ENCODE data around the gene AKAP6. TPM values are rescaled to one million over a fixed set of nuclear protein-coding genes. Genes with fewer than 3 reads are reported as not detected.
"Not testable (repeated sequence)": the region's sequence is repeated elsewhere in the genome, so short reads cannot be mapped to it uniquely, and the experiment has no call there.

The AKAP6 gene
- total RNA-seq, 2 experiments from 2014 or later, result 0.83 to 1.7 TPM

DNA sequence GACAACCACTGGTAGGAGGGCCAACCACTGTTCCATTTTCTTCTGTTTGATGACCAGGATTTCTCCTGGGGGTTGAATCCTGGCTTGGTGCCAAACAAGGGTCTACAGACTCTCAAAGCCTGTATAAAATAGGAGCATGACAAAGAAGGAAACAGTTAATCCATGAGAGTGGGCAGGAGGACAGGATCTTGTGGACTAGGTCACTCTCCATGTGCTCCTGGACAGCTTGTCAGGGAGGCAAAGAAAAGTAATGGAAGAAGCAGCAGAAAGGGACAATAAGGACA lies 243.7 kb downstream of the AKAP6 start:
- ATAC-seq, result no peak
- Mint-ChIP-seq H3K4me3 (no peak overlapping the region), H3K27me3 (ENCODE audit: low read depth) (peaks cover 15% of the 10 kb centered on the region), H3K9me3 (ENCODE audit: insufficient read depth) (no peaks in the 10 kb centered on the region), H3K36me3 (ENCODE audit: low read depth) (no peaks in the 10 kb centered on the region), H3K27ac (no peak overlapping the region), H3K4me1 (ENCODE audit: low read depth) (no peaks in the 10 kb centered on the region)
- ChIA-PET CTCF (no interaction called here), POLR2A (no interaction called here)
- no peak for DNase-seq

- Mint-ChIP-seq H3K4me1 (ENCODE audit: low read depth) (no peaks in the 10 kb centered on the region), H3K27me3 (ENCODE audit: low read depth) (peaks cover 12% of the 10 kb centered on the region), H3K27ac (no peak overlapping the region), H3K36me3 (ENCODE audit: low read depth) (no peaks in the 10 kb centered on the region), H3K4me3 (no peak overlapping the region), H3K9me3 (ENCODE audit: insufficient read depth) (no peaks in the 10 kb centered on the region)
- ATAC-seq, result no peak
- ChIA-PET CTCF (interaction anchor here (2.0 kb wide), 1 partner anchor 10 kb away, joined by 7 read pairs; no protein-coding TSS in a partner anchor), POLR2A (interaction anchor here (0.6 kb wide), 1 partner anchor 1678 kb away, joined by 3 read pairs; no protein-coding TSS in a partner anchor)
- no peak for DNase-seq
These were observed 245.2 kb downstream of the AKAP6 start for GRCh38 chr14:32574269-32574668.

DNA sequence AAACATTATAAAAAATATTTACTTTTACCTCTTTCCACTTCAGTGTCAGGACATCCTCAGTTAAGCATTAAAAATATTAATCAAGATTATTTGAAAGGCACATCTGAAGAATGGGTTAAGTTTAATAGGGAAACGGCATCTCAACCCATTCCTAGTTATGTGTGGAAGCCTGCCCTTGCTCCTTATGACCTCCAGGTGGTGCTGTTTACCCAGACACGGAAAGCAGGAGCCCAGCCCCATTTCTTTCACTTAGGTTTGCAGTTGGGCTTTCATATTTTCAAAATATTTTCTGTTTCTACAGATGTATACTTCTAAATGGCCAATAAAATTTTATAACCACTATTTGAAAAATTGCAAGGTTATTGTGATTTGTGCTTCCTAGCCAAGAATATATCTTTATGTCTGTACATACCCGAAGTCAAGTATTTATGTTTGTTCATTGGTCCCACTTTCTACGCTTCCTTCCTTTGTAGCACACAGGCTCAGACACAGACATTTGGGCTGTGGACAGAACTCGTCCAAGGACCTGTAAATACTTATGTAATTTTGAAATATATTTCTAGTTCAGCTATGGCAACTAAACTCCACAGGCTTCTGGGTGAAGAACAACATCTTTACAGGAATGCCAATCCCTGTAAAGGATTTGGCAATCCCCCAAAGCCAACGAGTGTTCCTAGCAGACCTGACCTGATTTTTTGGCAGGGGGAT lies 247.1 kb downstream of the AKAP6 start:
- Mint-ChIP-seq H3K27ac (no peak overlapping the region), H3K4me3 (no peak overlapping the region), H3K9me3 (ENCODE audit: insufficient read depth) (no peaks in the 10 kb centered on the region), H3K4me1 (ENCODE audit: low read depth) (no peaks in the 10 kb centered on the region), H3K36me3 (ENCODE audit: low read depth) (no peaks in the 10 kb centered on the region), H3K27me3 (ENCODE audit: low read depth) (peaks cover 12% of the 10 kb centered on the region)
- ATAC-seq (peak; percentile 74), DNase-seq (peak; percentile 55)
- CTCF ChIA-PET, result interaction anchor here (0.7 to 2.1 kb wide), 7 partner anchors 9 to 1216 kb away, joined by 3 to 14 read pairs (median 4); no protein-coding TSS in a partner anchor
- POLR2A ChIA-PET, result no interaction called here

GRCh38 chr14:32576977-32577376 lies 247.9 kb downstream of the AKAP6 start:
- Mint-ChIP-seq H3K9me3 (ENCODE audit: insufficient read depth) (no peaks in the 10 kb centered on the region), H3K27me3 (ENCODE audit: low read depth) (peaks cover 12% of the 10 kb centered on the region), H3K36me3 (ENCODE audit: low read depth) (no peaks in the 10 kb centered on the region), H3K4me3 (no peak overlapping the region), H3K4me1 (ENCODE audit: low read depth) (no peaks in the 10 kb centered on the region), H3K27ac (no peak overlapping the region)
- DNase-seq (no peak), ATAC-seq (no peak)
- ChIA-PET POLR2A (no interaction called here), CTCF (interaction anchor here (1.1 to 2.1 kb wide), 2 partner anchors 1215 to 1724 kb away, joined by 3 to 14 read pairs; no protein-coding TSS in a partner anchor)

GRCh38 chr14:32578181-32578580 lies 249.1 kb downstream of the AKAP6 start:
- no peak overlapping the region for H3K4me3 Mint-ChIP-seq
- no peaks in the 10 kb centered on the region for H3K4me1 Mint-ChIP-seq (ENCODE audit: low read depth)
- H3K36me3 Mint-ChIP-seq (ENCODE audit: low read depth), result no peaks in the 10 kb centered on the region
- DNase-seq (no peak), ATAC-seq (no peak)
- no peak overlapping the region for H3K27ac Mint-ChIP-seq
- H3K27me3 Mint-ChIP-seq (ENCODE audit: low read depth), result peaks cover 12% of the 10 kb centered on the region
- CTCF ChIA-PET, result interaction anchor here (1.1 kb wide), 1 partner anchor 1723 kb away, joined by 3 read pairs; no protein-coding TSS in a partner anchor
- POLR2A ChIA-PET, result no interaction called here
- no peaks in the 10 kb centered on the region for H3K9me3 Mint-ChIP-seq (ENCODE audit: insufficient read depth)

DNA sequence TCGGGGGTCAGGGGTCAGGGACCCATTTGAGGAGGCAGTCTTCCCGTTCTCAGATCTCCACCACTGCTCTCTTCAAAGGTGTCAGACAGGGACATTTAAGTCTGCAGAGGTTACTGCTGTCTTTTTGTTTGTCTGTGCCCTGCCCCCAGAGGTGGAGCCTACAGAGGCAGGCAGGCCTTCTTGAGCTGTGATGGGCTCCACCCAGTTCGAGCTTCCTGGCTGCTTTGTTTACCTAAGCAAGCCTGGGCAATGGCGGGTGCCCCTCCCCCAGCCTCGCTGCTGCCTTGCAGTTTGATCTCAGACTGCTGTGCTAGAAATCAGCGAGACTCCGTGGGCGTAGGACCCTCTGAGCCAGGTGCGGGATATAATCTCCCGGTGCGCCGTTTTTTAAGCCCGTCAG lies 254.3 kb downstream of the AKAP6 start:
- H3K9me3 Mint-ChIP-seq (ENCODE audit: insufficient read depth); ATAC-seq; CTCF ChIA-PET; H3K36me3 Mint-ChIP-seq (ENCODE audit: low read depth); H3K27ac Mint-ChIP-seq; H3K4me1 Mint-ChIP-seq (ENCODE audit: low read depth); DNase-seq; H3K4me3 Mint-ChIP-seq; POLR2A ChIA-PET; H3K27me3 Mint-ChIP-seq (ENCODE audit: low read depth): not testable (repeated sequence)

DNA sequence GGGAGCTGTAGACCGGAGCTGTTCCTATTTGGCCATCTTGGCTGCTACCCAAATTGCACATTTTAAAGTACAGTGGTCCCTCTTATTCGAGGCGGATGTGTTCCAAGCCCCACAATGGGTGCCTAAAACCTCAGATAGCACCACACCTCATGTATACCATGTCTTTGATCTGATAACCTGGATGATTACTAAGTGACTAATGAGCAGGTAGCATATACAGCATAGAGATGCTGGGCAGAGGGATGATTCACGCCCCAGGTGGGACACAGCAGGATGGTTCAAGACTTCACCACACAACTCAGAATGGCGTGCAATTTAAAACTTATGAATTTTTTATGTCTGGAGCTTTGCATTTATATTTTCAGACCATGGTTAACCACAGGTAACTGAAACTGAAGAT lies 255.0 kb downstream of the AKAP6 start:
- ChIA-PET CTCF (no interaction called here), POLR2A (no interaction called here)
- Mint-ChIP-seq H3K27me3 (ENCODE audit: low read depth) (no peaks in the 10 kb centered on the region), H3K4me3 (no peak overlapping the region), H3K4me1 (ENCODE audit: low read depth) (no peaks in the 10 kb centered on the region), H3K36me3 (ENCODE audit: low read depth) (no peaks in the 10 kb centered on the region), H3K9me3 (ENCODE audit: insufficient read depth) (no peaks in the 10 kb centered on the region), H3K27ac (no peak overlapping the region)
- ATAC-seq, result no peak
- no peak for DNase-seq

- Mint-ChIP-seq H3K4me1 (ENCODE audit: low read depth) (no peaks in the 10 kb centered on the region), H3K27me3 (ENCODE audit: low read depth) (peaks cover 1% of the 10 kb centered on the region), H3K9me3 (ENCODE audit: insufficient read depth) (no peaks in the 10 kb centered on the region), H3K27ac (no peak overlapping the region), H3K4me3 (no peak overlapping the region), H3K36me3 (ENCODE audit: low read depth) (no peaks in the 10 kb centered on the region)
- ATAC-seq, result no peak
- no peak for DNase-seq
- ChIA-PET POLR2A (no interaction called here), CTCF (interaction anchor here (0.7 to 3.2 kb wide), 2 partner anchors 12 to 1206 kb away, joined by 3 to 15 read pairs; no protein-coding TSS in a partner anchor)
These were observed 258.4 kb downstream of the AKAP6 start for GRCh38 chr14:32587461-32587860.

- DNase-seq, result peak; percentile 22
- Mint-ChIP-seq H3K36me3 (ENCODE audit: low read depth) (no peaks in the 10 kb centered on the region), H3K4me3 (no peak overlapping the region), H3K27ac (no peak overlapping the region), H3K27me3 (ENCODE audit: low read depth) (peaks cover 1% of the 10 kb centered on the region), H3K4me1 (ENCODE audit: low read depth) (no peaks in the 10 kb centered on the region), H3K9me3 (ENCODE audit: insufficient read depth) (no peaks in the 10 kb centered on the region)
- CTCF ChIA-PET, result interaction anchor here (0.7 to 3.2 kb wide), 3 partner anchors 19 to 1204 kb away, joined by 3 to 15 read pairs (median 3); no protein-coding TSS in a partner anchor
- POLR2A ChIA-PET, result no interaction called here
- no peak for ATAC-seq
These were observed 259.6 kb downstream of the AKAP6 start for GRCh38 chr14:32588448-32589320.

DNA sequence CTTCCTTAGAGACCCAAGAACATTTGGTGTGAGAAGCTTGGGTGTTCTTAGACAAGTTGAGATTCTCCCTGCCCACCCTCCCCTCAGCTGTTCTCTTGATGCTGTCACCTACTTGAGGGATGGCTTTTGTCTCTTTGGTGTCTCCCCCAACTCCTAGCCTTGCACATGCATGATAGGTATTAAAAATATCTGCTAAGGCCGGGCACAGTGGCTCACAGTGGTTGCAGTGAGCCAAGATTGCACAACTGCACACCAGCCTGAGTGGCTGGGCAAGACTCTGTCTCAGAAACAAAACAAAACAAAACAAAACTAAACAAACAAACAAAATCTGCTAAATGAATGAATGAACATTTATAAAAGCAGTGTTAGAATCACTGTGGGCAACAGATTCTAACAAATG lies 261.1 kb downstream of the AKAP6 start:
- POLR2A ChIA-PET, result no interaction called here
- Mint-ChIP-seq H3K4me3 (no peak overlapping the region), H3K36me3 (ENCODE audit: low read depth) (no peaks in the 10 kb centered on the region), H3K4me1 (ENCODE audit: low read depth) (no peaks in the 10 kb centered on the region), H3K27ac (no peak overlapping the region), H3K9me3 (ENCODE audit: insufficient read depth) (no peaks in the 10 kb centered on the region), H3K27me3 (ENCODE audit: low read depth) (peaks cover 1% of the 10 kb centered on the region)
- CTCF ChIA-PET, result interaction anchor here (3.2 kb wide), 1 partner anchor 1203 kb away, joined by 15 read pairs; no protein-coding TSS in a partner anchor
- ATAC-seq (no peak), DNase-seq (no peak)

DNA sequence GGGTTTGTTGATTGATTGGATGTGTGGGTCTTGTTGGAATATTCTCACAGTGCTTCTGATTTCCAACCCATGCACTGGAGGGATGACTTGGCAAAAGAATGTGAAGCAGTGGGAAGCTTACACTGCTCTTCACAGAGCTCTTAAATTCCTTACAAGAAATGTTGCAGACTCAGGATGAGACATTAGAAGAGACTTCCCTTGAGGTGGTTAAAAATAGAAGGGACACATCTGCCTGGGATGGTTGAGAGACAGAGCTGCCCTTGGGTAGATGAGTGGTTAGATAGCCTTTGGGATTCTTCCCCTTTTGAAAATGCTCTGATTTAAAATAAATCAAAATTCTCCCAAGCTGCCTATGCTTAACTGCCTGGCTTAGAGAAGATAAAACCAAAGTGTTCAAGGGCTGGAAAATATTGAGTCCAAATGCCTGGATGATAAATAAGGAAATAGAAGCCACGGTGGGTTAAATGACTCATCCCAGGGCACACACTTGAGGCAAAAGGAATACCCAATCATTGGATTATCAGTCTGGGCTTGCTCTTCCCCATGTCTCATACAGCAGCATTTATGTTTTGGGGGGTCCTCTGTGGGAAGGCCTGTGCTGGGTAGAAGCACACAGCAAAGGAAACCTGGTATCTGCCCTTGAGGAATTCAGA lies 264.3 kb downstream of the AKAP6 start:
- ATAC-seq (no peak), DNase-seq (no peak)
- Mint-ChIP-seq H3K27ac (no peak overlapping the region), H3K4me1 (ENCODE audit: low read depth) (no peaks in the 10 kb centered on the region), H3K9me3 (ENCODE audit: insufficient read depth) (no peaks in the 10 kb centered on the region), H3K4me3 (no peak overlapping the region), H3K27me3 (ENCODE audit: low read depth) (peaks cover 1% of the 10 kb centered on the region), H3K36me3 (ENCODE audit: low read depth) (no peaks in the 10 kb centered on the region)
- POLR2A ChIA-PET, result no interaction called here
- CTCF ChIA-PET, result no interaction called here

DNA sequence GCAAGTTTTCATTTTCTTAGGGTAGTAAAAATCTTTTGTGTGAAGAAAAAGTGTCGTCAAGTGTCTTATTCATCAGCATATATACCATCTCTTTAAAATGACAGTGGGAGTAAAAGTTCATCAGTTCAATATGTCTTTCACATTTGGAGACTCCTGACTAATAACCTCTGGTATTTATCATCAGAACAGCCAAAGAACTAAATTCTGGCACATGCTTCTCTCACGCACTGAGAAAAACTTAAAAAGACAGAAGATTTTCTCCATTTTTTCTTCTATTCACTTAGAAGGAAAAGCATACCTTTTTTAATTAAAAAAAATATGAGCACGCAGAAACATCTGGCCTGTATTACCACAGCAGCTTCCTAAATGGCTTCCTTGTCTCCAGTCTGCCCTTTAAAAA lies 265.7 kb downstream of the AKAP6 start:
- POLR2A ChIA-PET, result interaction anchor here (0.7 kb wide), 1 partner anchor 1445 kb away, joined by 3 read pairs; no protein-coding TSS in a partner anchor
- no peaks in the 10 kb centered on the region for H3K36me3 Mint-ChIP-seq (ENCODE audit: low read depth)
- no peaks in the 10 kb centered on the region for H3K9me3 Mint-ChIP-seq (ENCODE audit: insufficient read depth)
- no peak overlapping the region for H3K27ac Mint-ChIP-seq
- H3K27me3 Mint-ChIP-seq (ENCODE audit: low read depth), result peaks cover 1% of the 10 kb centered on the region
- DNase-seq (no peak), ATAC-seq (no peak)
- CTCF ChIA-PET, result no interaction called here
- H3K4me1 Mint-ChIP-seq (ENCODE audit: low read depth), result no peaks in the 10 kb centered on the region
- H3K4me3 Mint-ChIP-seq, result no peak overlapping the region
